GM19043 (cell line): Measurements from ENCODE around the gene URAD.
"Not testable (repeated sequence)": the region's sequence is repeated elsewhere in the genome, so short reads cannot be mapped to it uniquely, and the experiment has no call there.

ENCODE experiments used
- ATAC-seq: cut with Tn5 transposase; IDR thresholded peaks from one replicate; pipeline ENCODE4 v1.9.1; 2021; ENCODE audit warnings: low read depth; ENCODE audit not compliant: unreplicated experiment

The URAD gene

GRCh38 chr13:27971776-27972477 is 16.6 kb downstream of the URAD start:
- no peak for ATAC-seq

GRCh38 chr13:27971236-27971645 is 17.3 kb downstream of the URAD start:
- no peak for ATAC-seq

GRCh38 chr13:27970382-27971235 is 17.9 kb downstream of the URAD start:
- no peak for ATAC-seq

- ATAC-seq, result no peak
Observed at GRCh38 chr13:27969866-27970229, 18.6 kb downstream of the URAD start.

GRCh38 chr13:27969082-27969865 is 19.2 kb downstream of the URAD start, which contains the start of gene CDX2:
Gene CDX2, minus strand, starts transcription at chr13:27969315. Its CDS starts 309 bp downstream, at chr13:27969006.
- ATAC-seq, result no peak

GRCh38 chr13:27968316-27969081 is 20.0 kb downstream of the URAD start:
- no peak for ATAC-seq

GRCh38 chr13:27967736-27968315 is 20.7 kb downstream of the URAD start:
- ATAC-seq, result no peak

GRCh38 chr13:27967203-27967735 is 21.2 kb downstream of the URAD start:
- no peak for ATAC-seq

GRCh38 chr13:27966641-27967202 is 21.8 kb downstream of the URAD start:
- no peak for ATAC-seq

- no peak for ATAC-seq
Observed at GRCh38 chr13:27965740-27966640, 22.5 kb downstream of the URAD start.

GRCh38 chr13:27965343-27965739 is 23.2 kb downstream of the URAD start:
- no peak for ATAC-seq

- no peak for ATAC-seq
Observed at GRCh38 chr13:27964741-27965323, 23.7 kb downstream of the URAD start.

GRCh38 chr13:27964206-27964605 is 24.3 kb downstream of the URAD start:
- ATAC-seq, result not testable (repeated sequence)

- ATAC-seq, result no peak
Observed at GRCh38 chr13:27963491-27963890, 25.0 kb downstream of the URAD start.

- ATAC-seq, result no peak
Observed at GRCh38 chr13:27962982-27963381, 25.5 kb downstream of the URAD start.

GRCh38 chr13:27962128-27962841 is 26.2 kb downstream of the URAD start:
- no peak for ATAC-seq
